GM21447 (cell line): Measurements from ENCODE around the gene MRPL28.
"Not testable (repeated sequence)": the region's sequence is repeated elsewhere in the genome, so short reads cannot be mapped to it uniquely, and the experiment has no call there.

Source experiments
- ATAC-seq: cut with Tn5 transposase; IDR thresholded peaks from one replicate; pipeline ENCODE4 v1.9.1; 2021; ENCODE audit not compliant: unreplicated experiment

Gene MRPL28

DNA sequence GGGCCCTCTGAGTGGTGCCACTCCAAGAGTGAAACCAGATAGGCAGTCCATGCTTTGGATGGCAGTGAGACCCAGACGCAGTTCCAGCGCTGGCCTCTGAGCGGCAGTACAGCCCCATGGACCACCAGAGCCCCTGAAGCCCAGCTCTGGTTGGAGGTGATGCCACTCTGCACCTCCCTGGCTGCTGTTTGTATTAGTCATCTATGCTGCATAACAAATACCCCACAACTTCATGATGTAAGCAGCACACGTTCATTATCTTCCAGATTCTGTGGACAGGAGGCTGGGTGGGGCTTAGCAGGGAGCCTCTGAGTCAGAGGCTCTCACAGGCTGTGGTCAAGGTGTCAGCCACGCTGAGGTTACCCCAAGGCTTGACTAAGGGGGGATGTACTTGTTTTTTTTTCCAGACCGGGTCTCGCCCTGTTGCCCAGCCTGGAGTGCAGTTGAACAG is 21.6 kb upstream of the MRPL28 start:
- no peak for ATAC-seq

DNA sequence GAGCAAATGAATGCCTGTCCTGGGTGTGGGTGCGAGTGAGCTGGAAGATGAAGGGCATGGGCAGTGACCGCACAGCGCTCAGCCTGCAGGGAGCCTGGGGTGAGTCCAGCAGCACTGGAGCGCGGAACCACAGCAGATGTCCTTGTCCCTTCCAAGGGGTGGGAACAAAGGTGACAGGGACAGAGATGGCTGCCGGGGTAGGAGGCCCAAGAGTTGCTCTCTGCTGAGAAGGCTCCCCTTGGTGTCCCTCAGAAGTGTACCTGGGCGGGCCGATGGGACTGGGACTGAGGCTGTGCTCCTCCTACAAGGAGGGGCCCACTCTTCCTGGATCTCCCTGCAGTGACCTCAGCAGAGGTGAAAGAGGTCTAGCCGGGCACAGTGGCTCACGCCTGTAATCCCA is 19.0 kb upstream of the MRPL28 start:
- ATAC-seq, result no peak

DNA sequence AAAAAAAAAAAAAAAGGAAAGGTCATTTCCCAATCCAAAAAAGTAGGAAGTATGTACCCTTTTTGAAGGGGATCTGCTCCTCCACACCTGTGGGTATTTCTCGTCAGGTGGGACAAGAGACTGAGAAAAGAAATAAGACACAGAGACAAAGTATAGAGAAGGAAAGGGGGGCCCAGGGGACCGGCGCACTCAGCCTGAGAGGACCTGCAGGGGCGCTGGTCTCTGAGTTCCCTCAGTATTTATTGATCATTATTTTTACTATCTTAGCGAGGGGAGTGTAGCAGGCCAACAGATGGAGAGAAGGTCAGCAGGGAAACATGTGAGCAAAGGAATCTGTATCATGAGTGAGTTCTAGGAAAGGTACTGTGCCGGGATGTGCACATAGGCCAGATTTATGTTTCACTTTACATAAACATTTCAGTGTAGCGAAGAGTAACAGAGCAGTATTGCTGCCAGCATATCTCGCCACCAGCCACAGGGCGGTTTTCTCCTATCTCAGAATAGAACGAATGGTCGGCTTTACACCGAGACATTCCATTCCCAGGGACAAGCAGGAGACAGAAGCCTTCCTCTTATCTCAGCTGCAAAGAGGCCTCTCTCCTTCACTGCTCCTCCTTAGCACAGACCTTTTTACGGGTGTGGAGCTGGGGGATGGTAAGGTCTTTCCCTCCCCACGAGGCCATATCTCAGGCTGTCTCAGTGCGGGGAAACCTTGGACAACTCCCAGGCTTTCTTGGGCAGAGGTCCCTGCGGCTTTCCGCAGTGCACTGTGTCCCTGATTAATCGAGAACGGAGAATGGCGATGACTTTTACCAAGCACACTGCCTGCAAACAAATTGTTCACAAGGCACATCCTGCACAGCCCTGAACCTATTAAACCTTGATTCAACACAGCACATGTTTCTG is 17.7 kb upstream of the MRPL28 start:
- not testable (repeated sequence) for ATAC-seq

DNA sequence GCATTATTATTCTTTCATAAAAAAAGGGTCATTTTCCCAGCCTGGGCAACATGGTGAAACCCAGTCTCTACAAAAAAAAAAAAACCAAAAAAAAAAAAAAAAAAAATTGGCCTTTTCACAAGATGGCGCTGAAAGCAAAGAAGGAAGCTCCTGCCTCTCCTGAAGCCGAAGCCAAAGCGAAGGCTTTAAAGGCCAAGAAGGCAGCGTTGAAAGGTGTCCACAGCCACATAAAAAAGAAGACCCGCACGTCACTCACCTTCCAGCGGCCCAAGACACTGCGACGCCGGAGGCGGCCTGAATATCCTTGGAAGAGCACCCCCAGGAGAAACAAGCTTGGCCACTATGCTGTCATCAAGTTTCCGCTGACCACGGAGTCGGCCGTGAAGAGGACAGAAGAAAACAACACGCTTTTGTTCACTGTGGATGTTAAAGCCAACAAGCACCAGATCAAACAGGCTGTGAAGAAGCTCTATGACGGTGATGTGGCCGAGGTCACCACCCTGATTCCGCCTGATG is 16.4 kb upstream of the MRPL28 start:
- ATAC-seq, result no peak

DNA sequence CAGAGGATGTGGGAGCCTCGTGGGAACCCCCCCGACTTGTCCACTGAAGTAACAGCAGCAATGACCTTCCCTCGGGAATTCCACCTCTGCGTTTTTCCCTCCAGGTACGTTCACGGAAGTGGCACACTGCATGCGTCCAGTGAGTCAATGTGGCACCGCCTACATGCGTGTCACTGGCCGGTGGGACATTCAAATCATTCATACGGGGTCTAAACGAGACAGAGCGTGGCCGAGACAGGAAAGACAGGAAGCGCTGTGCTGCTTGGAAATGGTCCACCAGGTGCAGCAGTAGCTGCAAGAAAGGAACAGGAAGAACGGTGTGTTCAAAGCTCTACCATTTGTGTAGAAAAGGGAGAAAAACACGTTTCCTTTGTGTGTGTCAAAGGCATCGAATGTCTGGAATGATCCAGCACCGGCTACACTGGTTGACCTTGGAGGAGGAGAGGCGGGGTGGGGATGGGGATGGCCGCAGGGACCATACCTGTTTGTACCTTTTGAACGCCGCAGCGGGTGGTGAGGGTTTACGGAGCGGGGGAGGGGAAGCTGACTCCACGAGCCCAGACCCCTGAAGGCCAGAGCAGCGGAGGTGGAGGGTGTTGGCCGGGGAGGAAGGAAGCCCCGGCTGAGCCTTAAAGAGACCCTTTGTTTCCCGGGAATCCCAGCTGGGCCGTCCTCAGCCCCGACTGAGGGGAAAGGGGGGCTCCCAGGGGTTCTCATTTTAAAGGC is 13.2 kb upstream of the MRPL28 start:
- ATAC-seq, result no peak

DNA sequence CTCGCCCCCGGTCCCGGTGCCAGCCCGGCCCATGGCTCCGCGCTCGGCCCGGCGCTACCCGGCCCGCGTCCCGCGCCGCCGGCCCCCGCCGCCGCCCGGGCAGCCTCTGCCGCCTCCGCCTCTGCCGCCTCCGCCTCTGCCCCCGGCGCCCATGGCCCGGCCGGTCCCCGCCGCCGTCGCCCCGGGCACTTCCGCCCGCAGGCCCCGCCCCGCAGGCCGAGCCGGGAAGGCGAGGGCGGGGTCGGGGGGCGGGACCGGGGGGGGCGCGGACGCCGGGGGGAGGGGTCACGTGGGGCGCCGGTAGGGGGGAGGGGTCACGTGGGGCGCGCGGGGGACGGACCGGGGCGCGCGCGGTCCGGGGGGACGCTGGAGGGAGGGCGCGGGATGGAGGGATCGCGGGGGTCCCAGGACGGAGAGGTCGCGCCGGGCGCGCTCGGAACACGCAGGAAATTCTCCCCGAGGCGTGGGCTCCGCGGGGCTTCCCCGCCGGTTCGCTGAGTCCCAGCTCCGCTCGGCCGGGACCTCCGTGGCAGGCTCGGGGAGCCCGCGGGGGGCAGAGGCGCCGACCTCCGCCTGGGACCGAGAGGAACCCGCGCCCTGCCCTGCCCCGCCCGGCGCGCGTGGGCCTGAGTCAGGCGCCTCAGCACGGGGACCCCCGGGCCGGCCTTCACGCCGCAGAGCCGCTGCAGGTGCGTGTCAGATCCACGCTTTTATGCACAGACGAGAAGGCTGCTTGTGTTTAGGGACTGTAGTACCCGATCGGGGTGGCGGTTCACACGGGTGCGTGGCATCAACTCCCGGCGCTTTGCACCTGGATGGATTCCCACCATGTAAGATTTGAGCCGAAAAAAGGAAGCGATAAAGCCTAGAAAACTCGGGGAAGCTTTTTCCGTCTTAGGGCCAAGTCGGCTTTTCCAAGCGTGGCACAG is 11.7 kb upstream of the MRPL28 start, which contains the start of gene PGAP6:
Gene PGAP6 (minus strand): TSS at position 190 of the 929 bp plus-strand sequence. CDS start 157 bp downstream, at position 33.
- ATAC-seq, result peak; percentile 47

DNA sequence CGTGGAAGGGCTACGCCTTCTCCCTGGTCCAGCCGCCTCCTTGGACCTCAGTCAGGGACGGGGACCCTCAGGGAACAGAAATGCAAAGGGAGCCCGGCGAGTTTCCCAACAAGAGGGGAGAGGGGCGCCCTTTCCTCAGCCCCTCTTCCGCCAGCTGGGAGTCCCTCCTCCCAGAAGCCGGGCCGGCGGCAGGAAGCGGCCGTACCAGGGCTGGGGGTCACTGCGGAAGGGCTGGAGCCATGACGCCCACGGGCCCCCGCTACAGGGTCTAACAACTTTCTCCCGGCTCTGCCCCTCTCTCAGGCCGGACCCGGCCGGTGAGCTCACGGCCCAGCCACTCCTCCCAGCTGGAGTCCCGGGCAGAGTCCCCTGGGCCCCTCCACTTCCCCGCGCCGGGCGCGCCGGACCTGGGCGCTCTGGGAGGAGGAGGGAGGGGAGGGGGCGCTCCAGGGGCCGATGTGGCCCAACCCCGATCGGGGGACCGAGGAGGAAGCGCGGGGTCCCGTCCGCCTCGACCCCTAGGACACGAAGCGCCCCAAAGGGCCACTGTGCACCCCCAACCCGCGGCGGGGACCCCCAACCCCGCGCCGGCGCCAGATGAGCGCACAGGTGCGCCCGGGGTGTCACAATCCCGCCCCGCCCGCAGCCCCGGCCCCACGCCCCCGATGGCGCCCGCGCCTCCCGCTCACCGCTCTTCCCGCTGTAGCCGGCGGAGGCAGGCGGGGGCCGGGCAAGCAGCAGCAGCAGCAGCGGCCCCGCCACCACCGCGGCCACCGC is 10.9 kb upstream of the MRPL28 start:
- peak; percentile 22 for ATAC-seq

DNA sequence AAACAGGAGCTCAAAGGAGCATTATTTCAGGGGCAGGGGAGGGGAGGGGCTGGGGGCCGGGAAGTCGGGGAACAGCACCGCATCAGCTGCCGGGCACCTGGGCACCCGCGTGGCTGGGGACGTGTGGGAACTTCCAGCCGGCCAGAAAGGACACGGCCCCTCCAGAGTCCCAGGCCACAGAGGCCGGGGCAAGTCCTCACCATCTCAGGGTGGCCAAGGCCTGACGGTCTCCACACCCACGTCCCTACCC is 10.3 kb upstream of the MRPL28 start:
- no peak for ATAC-seq

DNA sequence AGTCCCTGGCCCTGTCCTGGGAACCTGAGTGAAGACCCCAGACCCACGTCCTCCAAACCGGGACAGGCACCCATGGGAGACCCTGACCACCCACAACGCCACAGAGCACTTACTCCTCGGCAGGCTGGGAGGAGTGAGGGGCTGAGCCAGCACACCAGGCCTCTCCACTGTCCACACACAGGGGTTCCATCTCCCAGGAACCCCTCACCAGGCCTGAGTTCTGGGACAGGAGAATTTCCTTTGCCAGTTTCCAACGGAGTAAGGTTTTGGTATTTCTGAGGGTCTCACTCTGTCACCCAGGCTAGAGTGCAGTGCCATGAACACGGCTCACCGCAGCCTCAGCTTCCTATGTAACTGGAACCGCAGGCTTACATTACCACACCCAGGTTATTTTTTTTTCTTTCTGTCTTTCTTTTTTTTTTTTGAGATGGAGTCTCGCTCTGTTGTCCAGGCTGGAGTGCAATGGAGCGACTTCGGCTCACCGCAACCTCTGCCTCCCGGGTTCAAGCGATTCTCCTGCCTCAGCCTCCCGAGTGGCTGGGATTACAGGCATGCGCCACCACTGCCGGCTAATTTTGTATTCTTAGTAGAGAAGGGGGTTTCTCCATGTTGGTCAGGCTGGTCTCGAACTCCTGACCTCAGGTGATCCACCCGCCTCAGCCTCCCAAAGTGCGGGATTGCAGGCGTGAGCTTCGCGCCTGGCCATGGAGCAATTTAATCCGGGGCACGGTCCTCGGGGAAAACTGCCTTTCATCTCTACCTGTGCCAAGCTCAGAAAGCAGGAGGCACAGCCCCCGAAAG is 9.8 kb upstream of the MRPL28 start:
- no peak for ATAC-seq

DNA sequence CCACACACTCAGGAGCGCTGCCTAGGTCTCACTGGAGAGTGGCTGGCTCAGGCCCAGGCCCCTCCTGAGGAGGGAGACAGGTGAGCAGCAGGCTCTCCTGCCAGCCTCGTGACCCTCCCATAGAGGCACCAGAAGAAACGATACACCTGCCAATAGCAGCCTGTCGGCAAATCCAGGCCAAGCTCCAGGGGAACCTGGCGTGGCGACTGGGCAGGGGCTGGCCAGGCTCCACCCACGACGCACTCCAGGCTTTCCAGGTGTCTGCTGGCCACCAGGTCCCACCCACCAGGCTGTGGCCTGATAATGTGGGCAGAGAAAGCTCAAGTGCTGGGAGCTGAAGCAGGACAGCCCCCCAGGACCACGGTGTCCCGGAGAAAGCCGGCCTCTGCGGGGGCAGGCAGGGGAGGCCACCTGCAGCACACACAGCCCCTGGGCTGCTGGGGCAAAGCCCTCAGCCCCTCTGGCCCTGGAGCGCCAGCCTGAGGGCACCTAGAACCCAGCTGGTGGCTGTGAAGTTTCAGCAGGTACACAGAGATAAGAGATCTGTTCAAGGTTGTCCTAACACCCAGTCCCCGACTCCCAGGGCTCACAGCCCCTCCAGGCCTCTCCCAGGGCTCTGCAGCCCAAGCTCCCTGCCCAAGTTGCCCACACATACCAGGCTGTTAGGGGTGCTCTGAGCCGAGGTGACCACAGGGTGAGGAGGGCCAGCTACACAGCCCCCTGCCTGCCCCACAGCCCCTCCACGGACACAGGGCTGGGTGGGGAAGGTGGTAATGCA is 9.0 kb upstream of the MRPL28 start:
- ATAC-seq, result no peak

DNA sequence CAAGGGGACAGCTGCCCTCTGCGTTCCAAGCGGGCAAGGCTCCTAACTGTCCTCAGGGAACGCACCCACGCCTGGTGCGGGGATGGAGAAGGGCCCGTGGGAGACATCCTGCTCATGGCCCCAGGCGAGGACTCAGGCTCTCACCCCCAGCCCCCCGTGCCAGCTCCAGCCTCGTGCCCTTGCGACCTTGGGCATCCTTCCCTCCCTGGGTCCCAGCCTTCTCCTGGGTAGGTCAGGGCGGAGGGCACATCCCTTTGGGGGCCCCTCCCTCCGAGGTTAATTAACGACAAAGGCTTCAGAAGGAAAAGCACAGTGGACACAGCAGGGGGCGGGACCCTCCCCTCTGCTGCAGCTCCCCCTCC is 8.5 kb upstream of the MRPL28 start:
- no peak for ATAC-seq

DNA sequence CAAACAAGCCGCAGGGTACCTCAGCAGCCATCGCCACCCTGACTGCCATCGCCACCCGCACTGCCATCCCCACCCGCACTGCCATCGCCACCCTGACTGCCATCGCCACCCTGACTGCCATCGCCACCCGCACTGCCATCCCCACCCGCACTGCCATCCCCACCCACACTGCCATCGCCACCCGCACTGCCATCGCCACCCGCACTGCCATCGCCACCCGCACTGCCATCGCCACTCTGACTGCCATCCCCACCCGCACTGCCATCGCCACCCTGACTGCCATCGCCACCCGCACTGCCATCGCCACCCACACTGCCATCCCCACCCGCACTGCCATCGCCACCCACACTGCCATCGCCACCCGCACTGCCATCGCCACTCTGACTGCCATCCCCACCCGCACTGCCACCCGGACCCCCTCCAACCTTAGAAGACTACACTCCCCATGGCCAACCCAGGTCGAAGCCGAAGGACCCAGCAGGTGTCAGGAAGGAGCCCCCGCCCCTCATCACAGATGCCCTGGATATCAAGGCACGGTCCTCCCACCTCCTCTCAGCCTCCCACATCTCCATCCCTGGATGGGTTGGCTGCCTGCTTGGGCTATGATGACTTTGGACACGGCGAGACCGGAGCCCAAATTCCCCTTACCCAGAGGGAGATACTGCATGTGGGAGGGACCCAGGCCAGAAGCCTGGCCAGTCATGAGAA is 7.9 kb upstream of the MRPL28 start:
- ATAC-seq, result not testable (repeated sequence)

DNA sequence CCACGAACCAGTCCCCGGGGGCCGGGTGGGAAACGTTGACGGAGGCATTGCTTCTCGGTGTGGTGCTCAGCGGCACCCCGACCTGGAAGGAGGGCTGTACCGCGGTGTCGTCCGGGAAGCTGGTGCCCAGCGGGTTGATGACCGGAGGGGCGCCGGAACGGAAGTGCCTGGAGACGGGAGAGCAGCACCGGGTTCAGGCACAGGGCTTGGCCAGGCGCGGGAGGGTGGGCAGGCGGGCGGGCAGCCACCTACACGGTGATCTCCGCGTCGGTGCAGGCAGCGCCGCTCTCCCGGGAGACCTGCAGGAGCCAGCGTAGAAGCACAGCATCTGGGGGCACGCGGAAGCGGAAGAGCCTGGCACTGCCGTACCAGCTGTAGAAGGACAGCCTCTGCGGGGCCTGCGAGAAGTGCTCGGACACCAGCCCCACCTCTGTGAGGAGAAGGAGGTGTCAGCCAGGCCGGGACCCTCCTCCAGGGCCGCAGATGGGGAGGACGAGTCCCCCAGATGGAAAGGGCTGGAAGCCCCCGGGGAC is 7.1 kb upstream of the MRPL28 start:
- no peak for ATAC-seq

DNA sequence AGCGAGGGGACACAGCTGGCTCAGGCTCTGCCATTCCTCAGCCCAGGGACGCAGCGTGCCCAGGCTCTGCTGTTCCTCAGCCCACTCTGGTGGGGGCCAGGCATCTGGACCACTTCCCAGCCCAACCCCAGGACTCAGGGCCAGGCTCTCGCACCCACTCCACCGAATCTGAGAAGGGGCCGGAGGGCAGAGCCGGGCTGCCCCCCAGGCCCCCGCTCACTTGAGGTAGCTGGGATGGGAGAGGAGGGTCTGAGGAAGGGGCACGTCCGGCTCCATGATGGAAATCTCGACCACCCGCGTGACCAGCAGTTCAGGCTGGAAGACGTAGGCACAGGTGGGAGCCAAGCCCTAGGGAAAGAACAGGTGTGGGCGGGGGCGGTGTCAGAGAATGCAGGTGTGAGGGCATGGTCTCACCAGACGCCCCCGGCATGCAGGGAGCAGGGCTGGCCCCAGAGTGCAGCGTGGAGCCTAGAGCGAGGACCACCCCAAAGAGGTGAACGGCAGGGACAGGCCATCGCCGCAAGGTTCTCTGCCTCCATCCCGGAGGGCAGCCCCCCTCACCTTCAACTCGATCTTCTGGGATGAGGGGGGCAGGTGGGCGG is 6.6 kb upstream of the MRPL28 start:
- no peak for ATAC-seq

DNA sequence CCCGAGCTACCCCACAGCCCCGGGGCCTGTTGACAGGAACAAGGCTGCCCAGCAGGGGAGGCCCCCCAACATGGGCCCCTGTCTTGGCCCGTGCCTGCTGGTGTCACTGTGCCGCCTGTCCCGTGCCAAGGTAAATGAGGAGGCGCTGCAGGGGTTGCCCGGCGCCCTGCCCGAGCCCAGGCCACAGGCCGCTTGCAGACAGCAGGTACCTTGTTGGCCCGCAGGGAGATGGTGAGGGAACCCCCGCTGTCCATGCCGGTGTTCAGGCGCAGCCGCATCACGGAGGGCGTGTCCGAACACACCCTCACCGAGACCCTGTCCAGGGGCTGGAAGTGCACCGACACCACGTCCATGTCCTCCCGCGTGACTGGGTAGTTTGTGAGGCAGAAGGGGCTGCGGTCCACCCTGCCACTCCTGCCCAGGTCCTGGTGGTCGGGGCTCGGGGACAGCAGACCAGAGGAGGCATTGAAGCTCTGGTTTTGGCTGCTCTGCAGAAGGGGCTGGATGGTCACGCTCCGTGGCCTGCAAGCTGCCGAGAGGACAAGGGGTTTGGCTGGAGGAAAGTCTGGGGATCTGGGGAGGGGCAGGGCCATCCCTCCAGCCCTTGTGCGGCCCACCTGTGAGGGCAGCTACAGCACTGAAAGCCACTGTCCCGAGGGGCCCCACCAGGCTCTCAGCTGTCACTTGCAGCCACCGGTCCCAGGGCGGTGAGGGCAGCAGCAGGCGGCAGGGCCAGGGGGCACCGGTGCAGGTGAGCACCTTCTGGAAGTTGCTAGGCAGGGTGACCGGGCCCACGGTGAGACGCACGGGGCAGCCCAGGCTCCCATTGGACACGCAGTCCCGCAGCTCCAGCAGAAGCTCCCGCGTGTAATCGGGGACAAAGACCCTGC is 5.8 kb upstream of the MRPL28 start:
- no peak for ATAC-seq

DNA sequence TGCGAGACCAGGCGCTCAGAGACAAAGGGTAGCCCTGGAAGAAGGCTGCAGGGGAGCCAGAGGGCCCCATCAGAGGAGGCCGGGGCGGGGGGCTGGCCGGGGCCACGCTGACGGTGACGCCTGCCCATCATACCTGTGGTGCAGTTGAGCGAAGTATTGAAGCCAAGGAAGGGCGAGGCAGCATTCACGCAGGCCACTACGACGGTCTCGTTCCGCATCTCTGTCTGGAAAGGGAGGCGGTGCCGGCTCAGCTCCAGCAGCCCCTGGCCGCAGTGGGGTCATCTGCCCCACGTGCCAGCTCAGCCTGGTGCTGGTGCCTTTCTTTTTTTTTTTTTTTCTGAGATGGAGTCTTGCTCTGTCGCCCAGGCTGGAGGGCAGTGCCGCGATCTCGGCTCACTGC is 4.9 kb upstream of the MRPL28 start:
- ATAC-seq, result no peak

DNA sequence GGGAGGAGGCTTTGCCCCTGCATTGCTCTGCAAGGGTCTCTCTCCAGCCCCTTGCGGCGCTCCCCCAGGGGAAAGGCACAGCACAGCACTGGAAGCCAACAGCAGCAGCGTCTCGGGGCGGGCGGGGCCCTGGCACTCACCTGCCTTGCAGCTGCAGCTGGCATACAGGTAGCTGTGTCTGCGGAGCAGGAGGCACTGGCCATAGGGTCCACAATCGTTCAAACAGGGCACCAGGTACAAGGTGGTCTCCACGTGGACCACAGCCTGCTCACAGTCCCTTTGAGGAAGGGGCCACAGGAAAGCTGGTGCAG is 4.2 kb upstream of the MRPL28 start:
- no peak for ATAC-seq
